Astrocyte (in vitro differentiated cells and primary cell): Measurements from ENCODE around the gene TTF1.

ENCODE experiments used
- EZH2 ChIP-seq: IDR thresholded peaks from 2 replicates; pipeline ENCODE4 v1.6.1; 2012; ENCODE audit warnings: mild to moderate bottlenecking, low read length, inconsistent platforms; ENCODE audit not compliant: insufficient read depth
- TF ChIP-seq, protein P1 (sequence below): IDR thresholded peaks from 2 replicates; pipeline ENCODE4 v1.5.1; 2011; ENCODE audit warnings: low read depth, mild to moderate bottlenecking, inconsistent platforms, low read length, moderate library complexity; ENCODE audit not compliant: insufficient read depth

DNA sequence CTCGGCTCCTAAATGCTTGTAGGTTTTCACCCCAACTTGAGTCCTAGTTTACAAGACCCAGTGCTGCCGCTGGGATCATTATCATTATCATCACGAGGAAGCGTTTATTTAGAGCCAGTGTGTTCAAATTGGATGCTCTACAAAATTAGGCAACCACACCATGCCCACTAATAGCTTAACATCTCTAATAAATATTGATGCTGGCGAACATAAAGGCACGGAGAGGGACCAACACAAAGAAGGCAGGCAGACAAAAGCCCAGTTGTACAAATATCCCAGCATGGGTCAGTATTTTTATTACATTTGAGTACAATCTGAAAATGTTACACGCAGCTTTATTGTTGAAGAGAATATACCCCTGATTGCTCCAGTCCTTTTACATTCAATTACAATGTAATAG is 8.1 kb upstream of the TTF1 start:
- TF ChIP-seq, protein P1, sequence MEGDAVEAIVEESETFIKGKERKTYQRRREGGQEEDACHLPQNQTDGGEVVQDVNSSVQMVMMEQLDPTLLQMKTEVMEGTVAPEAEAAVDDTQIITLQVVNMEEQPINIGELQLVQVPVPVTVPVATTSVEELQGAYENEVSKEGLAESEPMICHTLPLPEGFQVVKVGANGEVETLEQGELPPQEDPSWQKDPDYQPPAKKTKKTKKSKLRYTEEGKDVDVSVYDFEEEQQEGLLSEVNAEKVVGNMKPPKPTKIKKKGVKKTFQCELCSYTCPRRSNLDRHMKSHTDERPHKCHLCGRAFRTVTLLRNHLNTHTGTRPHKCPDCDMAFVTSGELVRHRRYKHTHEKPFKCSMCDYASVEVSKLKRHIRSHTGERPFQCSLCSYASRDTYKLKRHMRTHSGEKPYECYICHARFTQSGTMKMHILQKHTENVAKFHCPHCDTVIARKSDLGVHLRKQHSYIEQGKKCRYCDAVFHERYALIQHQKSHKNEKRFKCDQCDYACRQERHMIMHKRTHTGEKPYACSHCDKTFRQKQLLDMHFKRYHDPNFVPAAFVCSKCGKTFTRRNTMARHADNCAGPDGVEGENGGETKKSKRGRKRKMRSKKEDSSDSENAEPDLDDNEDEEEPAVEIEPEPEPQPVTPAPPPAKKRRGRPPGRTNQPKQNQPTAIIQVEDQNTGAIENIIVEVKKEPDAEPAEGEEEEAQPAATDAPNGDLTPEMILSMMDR = no peak
- no peak for TF ChIP-seq EZH2
